ENCODE data around the gene FXYD4.

DNA sequence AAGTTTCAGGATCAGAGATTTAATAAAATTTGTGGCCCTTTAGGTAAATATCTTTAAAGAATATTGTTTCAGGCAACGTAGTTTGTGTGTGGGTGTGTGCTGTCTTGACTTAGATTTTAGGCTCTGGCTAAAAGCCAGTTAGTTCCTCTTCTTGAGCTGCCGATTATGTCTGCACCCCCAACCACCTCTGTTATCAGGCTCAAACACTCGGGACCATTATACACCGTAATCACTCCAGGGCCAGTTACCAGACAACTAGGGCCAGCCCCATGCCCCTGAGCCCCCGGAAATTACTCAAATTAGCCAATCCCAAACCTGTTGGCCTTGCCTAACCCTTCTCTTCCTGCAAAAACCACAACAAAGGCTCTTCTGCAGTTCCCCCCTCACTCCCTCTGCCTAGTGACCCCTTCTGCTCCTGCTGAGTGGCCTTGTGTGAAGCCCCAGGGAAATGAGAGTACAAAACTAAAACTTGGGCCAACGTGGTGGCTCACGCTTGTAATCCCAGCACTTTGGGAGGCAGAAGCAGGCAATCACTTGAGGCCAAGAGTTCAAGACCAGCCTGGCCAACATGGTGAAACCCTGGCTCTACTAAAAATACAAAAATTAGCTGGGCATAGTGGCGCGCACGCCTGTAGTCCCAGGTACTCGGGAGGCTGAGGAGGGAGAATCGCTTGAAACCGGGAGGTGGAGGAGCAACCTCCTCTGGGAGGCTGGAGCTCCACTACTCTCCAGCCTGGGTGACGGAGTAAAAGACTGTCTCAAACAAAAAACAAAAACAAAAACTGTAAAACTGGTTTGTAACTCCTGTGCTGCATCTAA, 46.7 kb downstream of the FXYD4 start:
- TF ChIP-seq, protein P1, sequence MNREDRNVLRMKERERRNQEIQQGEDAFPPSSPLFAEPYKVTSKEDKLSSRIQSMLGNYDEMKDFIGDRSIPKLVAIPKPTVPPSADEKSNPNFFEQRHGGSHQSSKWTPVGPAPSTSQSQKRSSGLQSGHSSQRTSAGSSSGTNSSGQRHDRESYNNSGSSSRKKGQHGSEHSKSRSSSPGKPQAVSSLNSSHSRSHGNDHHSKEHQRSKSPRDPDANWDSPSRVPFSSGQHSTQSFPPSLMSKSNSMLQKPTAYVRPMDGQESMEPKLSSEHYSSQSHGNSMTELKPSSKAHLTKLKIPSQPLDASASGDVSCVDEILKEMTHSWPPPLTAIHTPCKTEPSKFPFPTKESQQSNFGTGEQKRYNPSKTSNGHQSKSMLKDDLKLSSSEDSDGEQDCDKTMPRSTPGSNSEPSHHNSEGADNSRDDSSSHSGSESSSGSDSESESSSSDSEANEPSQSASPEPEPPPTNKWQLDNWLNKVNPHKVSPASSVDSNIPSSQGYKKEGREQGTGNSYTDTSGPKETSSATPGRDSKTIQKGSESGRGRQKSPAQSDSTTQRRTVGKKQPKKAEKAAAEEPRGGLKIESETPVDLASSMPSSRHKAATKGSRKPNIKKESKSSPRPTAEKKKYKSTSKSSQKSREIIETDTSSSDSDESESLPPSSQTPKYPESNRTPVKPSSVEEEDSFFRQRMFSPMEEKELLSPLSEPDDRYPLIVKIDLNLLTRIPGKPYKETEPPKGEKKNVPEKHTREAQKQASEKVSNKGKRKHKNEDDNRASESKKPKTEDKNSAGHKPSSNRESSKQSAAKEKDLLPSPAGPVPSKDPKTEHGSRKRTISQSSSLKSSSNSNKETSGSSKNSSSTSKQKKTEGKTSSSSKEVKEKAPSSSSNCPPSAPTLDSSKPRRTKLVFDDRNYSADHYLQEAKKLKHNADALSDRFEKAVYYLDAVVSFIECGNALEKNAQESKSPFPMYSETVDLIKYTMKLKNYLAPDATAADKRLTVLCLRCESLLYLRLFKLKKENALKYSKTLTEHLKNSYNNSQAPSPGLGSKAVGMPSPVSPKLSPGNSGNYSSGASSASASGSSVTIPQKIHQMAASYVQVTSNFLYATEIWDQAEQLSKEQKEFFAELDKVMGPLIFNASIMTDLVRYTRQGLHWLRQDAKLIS (CRISPR knock-in tag; IDR thresholded peaks at IDR 0.05; ENCODE audit: borderline replicate concordance) = no peak
- TF ChIP-seq, protein P2, sequence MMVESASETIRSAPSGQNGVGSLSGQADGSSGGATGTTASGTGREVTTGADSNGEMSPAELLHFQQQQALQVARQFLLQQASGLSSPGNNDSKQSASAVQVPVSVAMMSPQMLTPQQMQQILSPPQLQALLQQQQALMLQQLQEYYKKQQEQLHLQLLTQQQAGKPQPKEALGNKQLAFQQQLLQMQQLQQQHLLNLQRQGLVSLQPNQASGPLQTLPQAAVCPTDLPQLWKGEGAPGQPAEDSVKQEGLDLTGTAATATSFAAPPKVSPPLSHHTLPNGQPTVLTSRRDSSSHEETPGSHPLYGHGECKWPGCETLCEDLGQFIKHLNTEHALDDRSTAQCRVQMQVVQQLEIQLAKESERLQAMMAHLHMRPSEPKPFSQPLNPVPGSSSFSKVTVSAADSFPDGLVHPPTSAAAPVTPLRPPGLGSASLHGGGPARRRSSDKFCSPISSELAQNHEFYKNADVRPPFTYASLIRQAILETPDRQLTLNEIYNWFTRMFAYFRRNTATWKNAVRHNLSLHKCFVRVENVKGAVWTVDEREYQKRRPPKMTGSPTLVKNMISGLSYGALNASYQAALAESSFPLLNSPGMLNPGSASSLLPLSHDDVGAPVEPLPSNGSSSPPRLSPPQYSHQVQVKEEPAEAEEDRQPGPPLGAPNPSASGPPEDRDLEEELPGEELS (CRISPR knock-in tag; IDR thresholded peaks at IDR 0.05) = no peak
- TF ChIP-seq ESRRA (CRISPR knock-in tag; IDR thresholded peaks at IDR 0.05; ENCODE audit: borderline replicate concordance) (no peak), PRRX2 (CRISPR knock-in tag; IDR thresholded peaks at IDR 0.05) (no peak), TCF7 (CRISPR knock-in tag; IDR thresholded peaks at IDR 0.05; ENCODE audit: low read depth) (no peak)
- TF ChIP-seq, protein P3, sequence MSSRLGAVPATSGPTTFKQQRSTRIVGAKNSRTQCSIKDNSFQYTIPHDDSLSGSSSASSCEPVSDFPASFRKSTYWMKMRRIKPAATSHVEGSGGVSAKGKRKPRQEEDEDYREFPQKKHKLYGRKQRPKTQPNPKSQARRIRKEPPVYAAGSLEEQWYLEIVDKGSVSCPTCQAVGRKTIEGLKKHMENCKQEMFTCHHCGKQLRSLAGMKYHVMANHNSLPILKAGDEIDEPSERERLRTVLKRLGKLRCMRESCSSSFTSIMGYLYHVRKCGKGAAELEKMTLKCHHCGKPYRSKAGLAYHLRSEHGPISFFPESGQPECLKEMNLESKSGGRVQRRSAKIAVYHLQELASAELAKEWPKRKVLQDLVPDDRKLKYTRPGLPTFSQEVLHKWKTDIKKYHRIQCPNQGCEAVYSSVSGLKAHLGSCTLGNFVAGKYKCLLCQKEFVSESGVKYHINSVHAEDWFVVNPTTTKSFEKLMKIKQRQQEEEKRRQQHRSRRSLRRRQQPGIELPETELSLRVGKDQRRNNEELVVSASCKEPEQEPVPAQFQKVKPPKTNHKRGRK (CRISPR knock-in tag; IDR thresholded peaks at IDR 0.05; ENCODE audit: borderline replicate concordance) = no peak

Measured in WTC11 (cell line).